K562 (cell line): Measurements from ENCODE around the gene MYL12B. TPM values are rescaled to one million over a fixed set of nuclear protein-coding genes. Genes with fewer than 3 reads are reported as not detected.

Experiments used
- DMBX1 ChIP-seq: fragments of 250-450 bp; sonication (Bioruptor Pico); IDR thresholded peaks from 2 replicates; pipeline ENCODE4 v1.8.0; 2022; ENCODE audit warnings: inconsistent platforms, mild to moderate bottlenecking, moderate library complexity, borderline replicate concordance
- GTF2A2 ChIP-seq: IDR thresholded peaks from 2 replicates; pipeline ENCODE4 v1.6.1; 2016; ENCODE audit warnings: mild to moderate bottlenecking, missing genetic modification characterization, missing compliant biosample characterization
- IRF2 ChIP-seq: sonication (generic); formaldehyde crosslinking; IDR thresholded peaks from 2 replicates; pipeline ENCODE4 v1.8.1; 2022; ENCODE audit warnings: mild to moderate bottlenecking, missing genetic modification reagents
- ZBTB2 ChIP-seq: fragments of 450-650 bp; IDR thresholded peaks from 2 replicates; pipeline ENCODE4 v1.6.1; 2016; ENCODE audit warnings: antibody characterized with exemption
- polyA plus RNA-seq, 8 experiments: library from polyadenylated mRNA; depleted of rRNA in 4 of 8; stranded (reverse) in 5 of 8; unstranded in 3 of 8; fragments of >200 nt; fragmentation: Nextera tagmentation in 2 of 8; fragmentation: Illumina TruSeq in 1 of 8; extraction: Ambion mirVana in 2 of 8; extraction: Trizol in 1 of 8; gene quantifications; 2 replicates each; pipeline versions ENCODE4 v1.2.1 to v1.2.3, GENCODE V29; 2011 to 2014; ENCODE audit warnings: inconsistent platforms in 1 of 8, missing spikeins in 1 of 8
- total RNA-seq, 7 experiments: library from RNA; depleted of rRNA in 6 of 7; stranded (reverse); fragments of >200 nt in 6 of 7; fragmentation: Illumina TruSeq in 2 of 7; extraction: Trizol in 2 of 7; gene quantifications; 2 replicates each; pipeline versions ENCODE4 v1.2.1 to v1.2.3, GENCODE V29; 2011 to 2021; ENCODE audit warnings: low replicate concordance in 1 of 7
- TF ChIP-seq, protein P1 (sequence below): fragments of 450-650 bp; IDR thresholded peaks from 2 replicates; pipeline ENCODE4 v1.6.1; 2016; ENCODE audit warnings: low read depth
- TF ChIP-seq, protein P2 (sequence below): conservative IDR thresholded peaks from 2 replicates; pipeline ENCODE4 v1.6.1; 2011; ENCODE audit warnings: low read depth, mild to moderate bottlenecking, low read length; ENCODE audit not compliant: control insufficient read depth

The MYL12B gene
- total and polyA plus RNA-seq, 9 of the 15 experiments (the other 6 are each of a cell fraction or from before 2014, with no cell fraction given): 220 to 995 (median 463) TPM

DNA sequence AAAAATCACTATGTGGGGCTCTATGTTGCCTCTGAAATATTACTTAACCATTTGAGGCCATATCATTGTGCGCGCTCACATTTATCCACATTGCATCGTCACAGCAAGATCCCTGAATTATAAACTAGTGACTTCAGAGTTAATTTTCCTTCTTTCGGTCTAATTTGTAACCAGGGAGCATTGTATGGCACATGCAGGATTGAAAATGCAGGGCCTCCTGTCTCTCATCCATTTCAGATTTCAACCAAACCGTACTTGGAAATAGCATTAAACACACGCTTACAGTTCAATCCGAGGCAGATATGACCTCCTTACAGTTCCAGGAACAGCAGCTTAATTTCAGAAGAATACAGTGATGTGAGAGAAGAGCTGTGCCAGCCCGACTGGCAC is 42.7 kb upstream of the MYL12B start (continued):
- TF ChIP-seq ZBTB2 (no peak), DMBX1 (CRISPR knock-in tag) (no peak), GTF2A2 (tag) (no peak), IRF2 (CRISPR knock-in tag) (no peak)
- TF ChIP-seq, protein P1, sequence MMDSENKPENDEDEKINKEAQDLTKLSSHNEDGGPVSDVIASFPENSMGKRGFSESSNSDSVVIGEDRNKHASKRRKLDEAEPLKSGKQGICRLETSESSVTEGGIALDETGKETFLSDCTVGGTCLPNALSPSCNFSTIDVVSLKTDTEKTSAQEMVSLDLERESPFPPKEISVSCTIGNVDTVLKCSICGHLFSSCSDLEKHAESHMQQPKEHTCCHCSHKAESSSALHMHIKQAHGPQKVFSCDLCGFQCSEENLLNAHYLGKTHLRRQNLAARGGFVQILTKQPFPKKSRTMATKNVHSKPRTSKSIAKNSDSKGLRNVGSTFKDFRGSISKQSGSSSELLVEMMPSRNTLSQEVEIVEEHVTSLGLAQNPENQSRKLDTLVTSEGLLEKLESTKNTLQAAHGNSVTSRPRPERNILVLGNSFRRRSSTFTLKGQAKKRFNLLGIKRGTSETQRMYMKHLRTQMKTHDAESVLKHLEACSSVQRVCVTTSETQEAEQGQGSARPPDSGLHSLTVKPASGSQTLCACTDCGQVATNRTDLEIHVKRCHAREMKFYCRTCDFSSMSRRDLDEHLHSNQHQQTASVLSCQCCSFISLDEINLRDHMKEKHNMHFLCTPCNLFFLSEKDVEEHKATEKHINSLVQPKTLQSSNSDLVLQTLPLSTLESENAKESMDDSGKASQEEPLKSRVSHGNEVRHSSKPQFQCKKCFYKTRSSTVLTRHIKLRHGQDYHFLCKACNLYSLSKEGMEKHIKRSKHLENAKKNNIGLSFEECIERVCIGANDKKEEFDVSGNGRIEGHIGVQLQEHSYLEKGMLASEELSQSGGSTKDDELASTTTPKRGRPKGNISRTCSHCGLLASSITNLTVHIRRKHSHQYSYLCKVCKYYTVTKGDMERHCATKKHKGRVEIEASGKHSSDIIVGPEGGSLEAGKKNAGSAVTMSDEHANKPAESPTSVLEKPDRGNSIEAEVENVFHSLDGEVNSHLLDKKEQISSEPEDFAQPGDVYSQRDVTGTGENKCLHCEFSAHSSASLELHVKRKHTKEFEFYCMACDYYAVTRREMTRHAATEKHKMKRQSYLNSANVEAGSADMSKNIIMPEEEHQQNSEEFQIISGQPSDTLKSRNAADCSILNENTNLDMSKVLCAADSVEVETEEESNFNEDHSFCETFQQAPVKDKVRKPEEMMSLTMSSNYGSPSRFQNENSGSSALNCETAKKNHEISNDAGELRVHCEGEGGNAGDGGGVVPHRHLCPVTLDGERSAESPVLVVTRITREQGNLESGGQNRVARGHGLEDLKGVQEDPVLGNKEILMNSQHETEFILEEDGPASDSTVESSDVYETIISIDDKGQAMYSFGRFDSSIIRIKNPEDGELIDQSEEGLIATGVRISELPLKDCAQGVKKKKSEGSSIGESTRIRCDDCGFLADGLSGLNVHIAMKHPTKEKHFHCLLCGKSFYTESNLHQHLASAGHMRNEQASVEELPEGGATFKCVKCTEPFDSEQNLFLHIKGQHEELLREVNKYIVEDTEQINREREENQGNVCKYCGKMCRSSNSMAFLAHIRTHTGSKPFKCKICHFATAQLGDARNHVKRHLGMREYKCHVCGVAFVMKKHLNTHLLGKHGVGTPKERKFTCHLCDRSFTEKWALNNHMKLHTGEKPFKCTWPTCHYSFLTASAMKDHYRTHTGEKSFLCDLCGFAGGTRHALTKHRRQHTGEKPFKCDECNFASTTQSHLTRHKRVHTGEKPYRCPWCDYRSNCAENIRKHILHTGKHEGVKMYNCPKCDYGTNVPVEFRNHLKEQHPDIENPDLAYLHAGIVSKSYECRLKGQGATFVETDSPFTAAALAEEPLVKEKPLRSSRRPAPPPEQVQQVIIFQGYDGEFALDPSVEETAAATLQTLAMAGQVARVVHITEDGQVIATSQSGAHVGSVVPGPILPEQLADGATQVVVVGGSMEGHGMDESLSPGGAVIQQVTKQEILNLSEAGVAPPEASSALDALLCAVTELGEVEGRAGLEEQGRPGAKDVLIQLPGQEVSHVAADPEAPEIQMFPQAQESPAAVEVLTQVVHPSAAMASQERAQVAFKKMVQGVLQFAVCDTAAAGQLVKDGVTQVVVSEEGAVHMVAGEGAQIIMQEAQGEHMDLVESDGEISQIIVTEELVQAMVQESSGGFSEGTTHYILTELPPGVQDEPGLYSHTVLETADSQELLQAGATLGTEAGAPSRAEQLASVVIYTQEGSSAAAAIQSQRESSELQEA: no peak
- TF ChIP-seq, protein P2, sequence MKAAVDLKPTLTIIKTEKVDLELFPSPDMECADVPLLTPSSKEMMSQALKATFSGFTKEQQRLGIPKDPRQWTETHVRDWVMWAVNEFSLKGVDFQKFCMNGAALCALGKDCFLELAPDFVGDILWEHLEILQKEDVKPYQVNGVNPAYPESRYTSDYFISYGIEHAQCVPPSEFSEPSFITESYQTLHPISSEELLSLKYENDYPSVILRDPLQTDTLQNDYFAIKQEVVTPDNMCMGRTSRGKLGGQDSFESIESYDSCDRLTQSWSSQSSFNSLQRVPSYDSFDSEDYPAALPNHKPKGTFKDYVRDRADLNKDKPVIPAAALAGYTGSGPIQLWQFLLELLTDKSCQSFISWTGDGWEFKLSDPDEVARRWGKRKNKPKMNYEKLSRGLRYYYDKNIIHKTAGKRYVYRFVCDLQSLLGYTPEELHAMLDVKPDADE: no peak
